AG08396 (cell line): ENCODE data around the gene METTL18.

Experiments
- DNase-seq: peaks from one replicate; pipeline ENCODE4 v3.0.0; 2012; ENCODE audit warnings: low spot score, mixed read lengths

METTL18 gene

DNA sequence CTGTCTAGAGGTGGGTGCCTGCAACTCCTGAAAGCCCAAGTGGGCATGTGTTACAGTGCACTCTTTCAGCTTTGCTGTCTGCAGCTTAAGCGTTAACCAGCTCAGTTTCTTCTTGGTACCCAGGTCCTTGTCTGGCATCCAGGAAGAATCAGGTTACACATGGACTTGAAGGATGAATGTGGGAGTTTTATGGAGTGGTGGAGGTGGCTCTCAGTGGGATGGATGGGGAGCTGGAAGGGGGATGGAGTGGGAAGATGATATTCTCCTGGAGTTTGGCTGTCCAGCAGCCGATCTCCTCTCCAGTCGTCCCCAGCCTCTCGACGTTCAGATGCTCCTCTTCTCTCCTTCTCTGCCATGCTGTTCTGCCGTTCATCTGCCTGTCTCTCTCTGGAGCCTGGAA lies 9.4 kb downstream of the METTL18 start:
- no peak for DNase-seq

DNA sequence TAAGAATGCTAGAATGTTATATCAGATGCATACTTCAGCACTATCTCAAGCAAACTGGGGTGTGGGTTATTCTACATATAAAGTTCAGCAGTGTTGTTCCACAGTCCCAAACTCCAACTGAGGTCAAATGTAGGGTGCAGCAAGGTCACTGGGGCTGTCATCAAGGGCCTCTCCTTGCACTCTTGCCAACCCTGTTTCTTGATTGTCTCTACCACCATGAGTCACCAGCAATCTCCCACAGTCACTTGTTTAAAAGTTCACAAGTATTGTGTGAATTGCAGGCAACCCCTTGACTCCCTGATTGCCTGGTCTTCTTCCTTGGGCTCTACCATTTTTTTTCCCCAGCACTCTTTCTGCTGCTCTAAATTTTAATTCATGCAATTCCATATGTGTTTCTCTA lies 10.6 kb downstream of the METTL18 start:
- DNase-seq: no peak

DNA sequence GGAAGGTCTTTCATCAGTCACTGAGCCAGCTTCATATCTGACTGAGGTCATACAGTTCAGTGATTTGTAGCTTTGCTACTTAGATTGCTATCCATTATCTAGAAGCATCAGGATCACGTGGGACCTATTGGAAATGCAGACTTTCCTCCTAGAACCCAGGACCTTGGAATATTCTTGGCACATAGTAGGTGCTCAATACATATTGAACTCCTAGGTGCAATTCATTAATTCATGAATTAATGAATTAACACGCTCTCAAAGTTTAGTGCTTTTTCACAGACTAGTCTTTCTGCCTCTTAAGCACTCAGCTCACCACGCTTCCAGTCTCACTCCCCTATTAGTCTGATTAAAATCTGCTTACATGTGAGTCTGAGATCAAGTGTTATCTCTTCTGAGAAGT lies 12.1 kb downstream of the METTL18 start:
- no peak for DNase-seq

DNA sequence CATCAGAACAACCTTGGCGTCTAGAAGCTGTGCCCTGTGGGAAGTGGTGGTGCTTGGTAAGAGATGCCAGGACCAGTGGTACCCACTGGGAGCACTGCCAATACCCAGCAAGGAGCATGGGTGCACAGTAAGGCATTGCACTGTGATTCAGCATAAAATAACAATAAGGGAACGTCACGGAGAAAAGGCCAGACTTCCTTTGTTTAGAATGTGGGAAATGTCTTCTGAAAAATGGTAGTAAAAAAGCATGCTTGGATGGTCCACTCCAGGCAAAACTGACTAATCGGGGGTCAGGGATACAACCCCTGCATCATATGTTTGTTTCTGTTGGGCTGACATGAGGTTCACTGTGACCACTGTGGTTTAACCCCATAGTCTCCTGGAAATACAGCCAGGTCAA lies 14.7 kb downstream of the METTL18 start:
- DNase-seq: no peak

GRCh38 chr1:169779150-169779549 lies 15.6 kb downstream of the METTL18 start:
- DNase-seq: no peak

DNA sequence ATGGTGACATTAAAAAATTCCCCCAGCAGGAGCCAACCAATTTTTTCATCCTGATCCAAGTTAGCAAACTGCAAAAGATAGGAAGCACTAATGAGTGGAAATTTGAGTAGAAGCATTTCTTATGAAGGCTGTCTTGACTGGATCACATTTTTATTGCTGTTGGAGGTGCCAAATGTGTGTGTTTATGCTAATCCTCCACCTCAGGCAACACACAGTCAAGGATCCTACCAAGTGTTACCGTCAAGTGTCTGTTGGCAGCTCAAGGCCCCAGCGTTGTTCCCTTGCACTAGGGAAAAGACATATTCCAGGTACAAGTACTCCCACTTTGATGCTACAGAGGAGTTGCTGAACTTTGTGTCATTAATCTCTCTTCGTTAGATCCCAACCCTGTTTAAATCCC lies 18.3 kb downstream of the METTL18 start:
- DNase-seq: no peak

DNA sequence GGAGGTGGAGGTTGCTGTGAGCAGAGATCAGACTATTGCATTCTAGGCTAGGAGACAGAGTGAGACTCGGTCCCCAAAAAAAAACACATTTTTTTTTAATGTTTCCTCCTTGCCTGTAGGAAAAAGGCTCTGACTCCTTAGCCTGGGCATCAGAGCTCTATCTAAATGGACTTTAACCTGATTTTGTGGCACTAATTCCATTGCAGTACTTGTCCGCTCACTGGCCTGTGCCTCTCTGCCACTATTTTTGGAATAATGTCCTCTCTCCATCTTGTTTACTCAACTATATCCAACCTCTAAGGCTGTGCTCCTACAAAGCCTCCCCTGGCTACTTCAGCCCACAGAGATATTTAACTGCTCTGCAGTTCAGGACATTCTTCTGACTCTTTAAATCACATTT lies 26.5 kb downstream of the METTL18 start:
- DNase-seq: no peak

DNA sequence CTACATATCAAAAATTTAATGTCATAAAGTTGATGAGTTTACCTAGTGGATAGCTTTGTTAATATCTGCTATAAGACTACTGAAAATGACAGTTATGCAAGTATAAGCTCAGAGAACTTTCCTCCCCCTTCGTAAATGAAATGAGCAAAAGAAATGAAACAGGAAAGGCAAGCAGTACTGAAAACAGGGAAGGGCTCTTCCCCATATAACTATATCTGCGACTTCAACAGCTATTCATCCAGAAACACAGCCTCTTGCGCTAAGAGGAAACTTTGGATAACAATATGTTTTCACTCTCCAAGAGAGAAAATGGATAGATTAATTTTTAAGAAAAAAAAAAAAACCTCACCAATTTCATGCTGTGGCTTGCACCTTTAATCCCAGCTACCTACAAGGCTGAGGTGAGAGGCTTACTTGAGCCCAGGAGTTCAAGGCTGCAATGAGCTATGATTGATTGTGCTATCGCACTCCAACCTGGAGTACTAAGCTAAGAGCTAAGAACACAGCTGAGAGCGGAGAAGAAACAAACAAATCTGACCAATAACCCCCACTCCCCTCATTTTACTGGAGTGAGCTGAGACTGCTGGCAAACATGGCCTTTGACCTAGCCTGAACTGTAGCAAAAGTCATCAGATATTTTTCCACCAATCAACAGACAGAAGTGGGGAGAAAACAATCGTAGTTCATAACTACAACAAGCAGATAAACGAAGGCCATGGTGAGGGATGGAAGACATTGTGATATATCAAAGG lies 29.0 kb downstream of the METTL18 start:
- no peak for DNase-seq

DNA sequence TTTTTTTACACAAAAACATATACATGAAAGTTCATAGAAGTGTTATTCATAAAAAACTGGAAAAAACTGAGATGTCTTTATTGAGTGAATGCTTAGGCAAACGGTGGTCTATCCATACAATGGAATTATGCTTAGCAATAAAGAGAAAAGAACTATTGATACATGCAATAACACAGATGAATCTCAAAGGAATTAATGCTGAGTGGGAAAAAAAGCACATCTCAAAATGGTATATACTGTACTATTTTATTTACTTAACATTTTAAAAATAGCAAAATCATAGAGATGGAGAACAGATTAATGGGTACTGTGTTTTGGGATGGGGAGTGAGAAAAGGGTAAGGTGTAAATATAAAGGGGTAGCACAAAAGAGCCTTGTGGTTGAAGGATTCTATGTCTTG lies 29.8 kb downstream of the METTL18 start:
- DNase-seq: no peak

DNA sequence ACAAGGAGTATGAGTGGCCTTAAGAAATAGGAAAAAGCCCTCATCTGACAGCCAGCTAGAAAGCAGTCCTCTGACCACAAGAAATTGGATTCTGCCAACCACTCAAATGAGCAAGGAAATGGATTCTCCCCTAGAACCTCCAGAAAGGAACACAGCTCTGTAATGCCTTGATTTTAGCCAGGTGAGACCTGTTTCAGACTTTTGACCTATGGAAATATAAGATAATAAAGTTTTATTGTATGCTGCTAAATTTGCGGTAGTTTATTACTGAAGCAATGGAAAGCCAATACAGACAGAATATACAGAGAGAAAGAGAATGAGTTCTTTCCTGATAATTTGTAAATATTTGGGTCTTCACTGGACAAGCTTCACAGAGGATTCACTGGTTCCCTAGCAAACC lies 32.0 kb downstream of the METTL18 start:
- DNase-seq: no peak

- DNase-seq: no peak
Observed at GRCh38 chr1:169759038-169759437, 35.7 kb downstream of the METTL18 start.

- DNase-seq: no peak
Observed at GRCh38 chr1:169753549-169753948, 41.2 kb downstream of the METTL18 start.

- no peak for DNase-seq
Observed at GRCh38 chr1:169750041-169750440, 44.7 kb downstream of the METTL18 start.

- no peak for DNase-seq
Observed at GRCh38 chr1:169746550-169746949, 48.2 kb downstream of the METTL18 start.

DNA sequence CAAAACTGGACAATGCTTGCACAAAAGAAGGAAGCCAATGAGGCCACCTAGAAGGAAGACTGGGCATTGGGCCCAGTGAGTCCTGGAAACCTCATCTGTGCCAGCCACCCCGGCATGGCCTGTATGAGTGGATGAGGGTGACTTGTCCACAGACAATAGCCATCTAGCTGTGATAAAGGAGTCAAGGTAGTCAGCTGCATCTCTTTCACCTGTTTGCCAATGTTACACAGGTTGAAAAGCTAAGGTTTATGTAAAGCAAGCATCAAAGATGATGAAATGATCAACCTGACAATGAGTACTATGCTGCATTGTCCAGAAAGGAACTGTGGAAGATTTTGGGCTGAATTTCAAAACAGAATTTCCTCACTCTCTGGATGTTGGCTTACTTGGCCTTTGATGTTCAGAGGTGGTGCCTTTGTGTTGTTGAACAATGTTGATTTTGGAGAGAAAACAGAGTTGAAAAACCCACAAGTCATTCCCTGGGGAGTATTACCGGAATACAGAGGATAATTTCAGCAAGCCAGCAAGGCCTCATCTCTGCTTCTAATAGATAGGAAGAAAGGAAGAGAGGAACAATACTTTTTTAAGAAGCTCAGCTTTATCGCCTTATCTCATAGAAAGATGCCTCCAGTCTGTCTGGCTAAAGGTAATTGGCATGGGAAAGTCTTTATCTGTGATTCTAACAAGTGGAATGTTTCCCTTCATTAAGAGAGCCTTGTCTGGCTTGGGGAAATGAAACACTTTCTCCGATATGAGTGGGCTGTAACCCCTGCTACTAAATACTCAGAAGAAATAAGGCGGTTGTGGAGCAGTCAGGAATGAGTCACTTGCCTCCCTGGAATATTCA lies 49.5 kb downstream of the METTL18 start:
- no peak for DNase-seq
